Measurements from ENCODE around the gene LAMP2.
"Not testable (repeated sequence)": the region's sequence is repeated elsewhere in the genome, so short reads cannot be mapped to it uniquely, and the experiment has no call there.

LAMP2 gene

DNA sequence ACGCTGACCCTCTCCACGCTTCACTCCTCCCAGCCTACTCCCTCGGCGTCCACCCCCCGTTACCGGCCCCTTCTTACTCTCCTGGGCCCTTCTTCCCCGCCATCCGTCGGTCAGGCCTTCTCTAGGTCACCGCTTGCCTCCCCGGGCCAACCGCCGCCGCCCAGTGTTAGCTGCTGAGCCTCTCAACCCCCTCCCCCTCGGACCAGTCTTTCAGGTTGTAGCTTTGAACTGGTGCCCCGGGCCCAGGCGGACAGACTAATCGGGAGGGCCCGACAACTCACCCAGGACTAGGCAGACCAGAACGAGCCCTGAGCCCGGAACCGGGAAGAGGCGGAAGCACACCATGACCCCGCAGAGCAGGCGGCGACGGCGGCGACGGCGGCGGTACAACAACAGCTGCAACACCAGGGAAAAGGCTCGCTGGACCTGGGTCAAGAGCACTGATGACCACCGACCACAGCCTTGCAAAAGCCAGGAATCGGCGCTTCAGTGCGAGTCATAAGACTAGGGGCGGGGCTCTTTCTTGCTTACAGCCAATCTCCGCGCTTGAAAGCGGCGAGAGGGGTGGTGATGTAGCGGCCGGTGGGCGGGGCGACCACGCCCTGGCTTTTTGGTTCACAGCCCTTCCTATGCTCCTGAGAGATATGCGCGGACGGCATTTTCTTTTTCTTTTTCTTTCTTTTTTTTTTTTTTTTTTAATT is at the start of gene LAMP2:
TSS of gene LAMP2 (minus strand) at position 472 of the 701 bp plus-strand sequence. CDS start at position 345, 127 bp downstream.
- TF ChIP-seq GATA1 (IDR thresholded peaks at IDR 0.05; ENCODE audit: low read depth, low read length) (no peak), POLR2A (IDR thresholded peaks at IDR 0.05; ENCODE audit: low read length) (peak; percentile 67)
- DNase-seq, result peak; percentile 89 to 91

DNA sequence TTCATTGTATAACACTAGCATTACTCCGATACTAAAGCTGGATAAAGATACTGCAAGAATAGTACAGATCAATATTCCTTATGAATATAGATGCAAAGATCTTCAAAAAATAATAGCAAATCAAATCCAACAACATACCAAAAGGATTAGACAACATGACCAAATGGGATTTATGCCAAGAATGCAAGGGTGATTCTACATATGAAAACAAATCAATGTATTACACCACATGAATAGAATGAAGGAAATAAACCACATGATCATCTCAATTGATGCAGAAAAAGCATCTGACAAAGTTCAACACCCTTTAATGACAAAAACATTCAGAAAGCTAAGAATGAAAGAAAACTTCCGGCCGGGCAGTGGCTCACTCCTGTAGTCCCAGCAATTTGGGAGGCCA is 48.8 kb upstream of the LAMP2 start:
- DNase-seq, result no peak
- TF ChIP-seq POLR2A (IDR thresholded peaks at IDR 0.05; ENCODE audit: low read length) (no peak), GATA1 (IDR thresholded peaks at IDR 0.05; ENCODE audit: low read depth, low read length) (no peak)

- peak; percentile 4 to 19 for DNase-seq
- TF ChIP-seq POLR2A (IDR thresholded peaks at IDR 0.05; ENCODE audit: low read length), result no peak
- TF ChIP-seq GATA1 (IDR thresholded peaks at IDR 0.05; ENCODE audit: low read depth, low read length), result no peak
These were observed 45.1 kb upstream of the LAMP2 start for GRCh38 chrX:120514236-120514635.

- DNase-seq, result no peak
- TF ChIP-seq GATA1 (IDR thresholded peaks at IDR 0.05; ENCODE audit: low read depth, low read length), result no peak
- TF ChIP-seq POLR2A (IDR thresholded peaks at IDR 0.05; ENCODE audit: low read length), result no peak
These were observed 43.5 kb upstream of the LAMP2 start for GRCh38 chrX:120512627-120513026.

- TF ChIP-seq POLR2A (IDR thresholded peaks at IDR 0.05; ENCODE audit: low read length), result no peak
- TF ChIP-seq GATA1 (IDR thresholded peaks at IDR 0.05; ENCODE audit: low read depth, low read length), result no peak
- no peak for DNase-seq
These were observed 43.1 kb upstream of the LAMP2 start for GRCh38 chrX:120512222-120512621.

DNA sequence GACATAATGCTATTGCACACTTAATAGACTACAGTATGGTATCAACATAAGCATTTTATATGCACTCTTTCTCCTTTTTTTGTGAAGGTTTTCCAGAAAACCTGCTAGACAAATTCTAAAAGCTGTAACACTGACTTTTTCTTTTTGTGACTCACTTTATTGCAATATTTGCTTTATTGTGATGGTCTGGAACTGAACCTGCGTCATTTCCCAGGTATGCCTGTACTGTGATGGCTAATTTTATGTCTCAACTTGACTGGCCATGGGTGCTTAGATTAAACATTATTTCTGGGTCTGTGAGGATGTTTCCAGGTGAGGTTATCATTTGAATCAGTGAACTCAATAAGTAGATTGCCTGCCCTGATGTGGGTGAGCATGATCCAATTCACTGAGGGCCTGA is 35.5 kb upstream of the LAMP2 start:
- DNase-seq, result no peak
- TF ChIP-seq GATA1 (IDR thresholded peaks at IDR 0.05; ENCODE audit: low read depth, low read length), result no peak
- TF ChIP-seq POLR2A (IDR thresholded peaks at IDR 0.05; ENCODE audit: low read length), result no peak

DNA sequence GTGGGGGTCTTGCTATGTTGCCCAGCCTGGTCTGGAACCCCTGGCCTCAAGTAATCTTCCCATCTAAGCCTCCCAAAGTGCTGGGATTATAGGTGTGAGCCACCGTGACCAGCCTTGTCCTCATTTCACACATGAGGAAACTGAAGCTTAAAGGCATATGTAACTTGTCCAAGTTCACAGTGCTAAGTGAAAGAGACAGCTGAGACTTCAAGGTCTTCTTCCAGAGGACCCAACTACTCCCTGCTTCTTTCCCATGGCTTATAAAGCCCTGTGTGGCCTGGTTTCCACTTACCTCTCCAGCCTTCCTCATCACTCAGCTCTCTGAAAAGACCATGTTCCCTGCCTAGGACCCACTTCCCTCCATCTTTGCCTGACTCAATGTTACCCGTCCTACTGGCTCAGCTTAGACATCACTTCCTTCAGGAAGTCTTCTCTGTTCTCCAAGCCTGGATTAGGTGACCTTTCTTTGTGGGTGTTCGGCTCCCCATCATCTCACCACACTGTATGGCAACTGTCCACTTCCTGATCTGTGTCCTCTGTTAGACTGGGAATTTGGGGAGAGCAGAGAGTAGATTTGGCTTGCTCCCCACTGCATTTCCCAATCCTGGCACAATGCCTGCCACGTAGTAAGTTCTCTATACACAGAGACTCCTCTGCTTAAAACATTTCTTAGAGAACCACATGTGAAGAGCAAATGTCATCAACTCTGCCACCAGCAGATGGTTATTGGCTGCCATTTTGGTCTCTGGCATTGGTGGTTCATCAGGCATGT is 30.4 kb upstream of the LAMP2 start:
- TF ChIP-seq GATA1 (IDR thresholded peaks at IDR 0.05; ENCODE audit: low read depth, low read length), result no peak
- no peak for TF ChIP-seq POLR2A (IDR thresholded peaks at IDR 0.05; ENCODE audit: low read length)
- no peak for DNase-seq

DNA sequence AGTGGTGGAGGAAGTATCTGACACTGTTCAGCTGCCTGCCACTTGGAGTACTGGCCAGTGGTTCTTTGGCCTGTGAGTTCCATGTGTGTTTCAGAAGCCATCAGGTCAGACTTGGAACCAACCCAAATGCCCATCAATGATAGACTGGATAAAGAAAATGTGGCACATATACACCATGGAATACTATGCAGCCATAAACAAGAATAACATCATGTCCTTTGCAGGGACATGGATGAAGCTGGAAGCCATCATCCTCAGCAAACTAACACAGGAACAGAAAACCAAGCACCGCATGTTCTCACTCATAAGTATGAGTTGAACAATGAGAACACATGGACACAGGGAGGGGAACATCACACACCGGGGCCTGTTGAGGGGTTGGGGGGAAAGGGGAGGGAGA is 21.0 kb upstream of the LAMP2 start:
- not testable (repeated sequence) for DNase-seq

DNA sequence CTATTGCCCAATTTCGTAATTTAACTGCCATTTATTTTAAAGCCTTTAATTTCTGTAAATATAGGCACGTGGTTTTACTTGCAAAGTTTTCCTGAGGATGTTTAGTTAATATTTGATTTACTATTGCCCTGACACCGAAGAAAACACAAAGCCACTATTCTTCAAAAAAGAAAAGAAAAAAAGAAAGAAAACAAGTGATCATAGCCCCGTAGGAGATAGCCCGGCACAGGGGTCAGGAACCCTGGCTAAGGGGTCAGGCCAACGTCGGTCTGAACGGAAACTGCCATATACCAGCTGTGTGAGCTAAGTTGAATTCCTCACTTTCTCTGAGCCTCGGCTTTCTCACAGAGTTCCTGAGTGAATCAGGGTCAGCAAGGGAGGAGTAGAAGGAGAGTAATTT is 17.7 kb upstream of the LAMP2 start:
- no peak for TF ChIP-seq POLR2A (IDR thresholded peaks at IDR 0.05; ENCODE audit: low read length)
- TF ChIP-seq GATA1 (IDR thresholded peaks at IDR 0.05; ENCODE audit: low read depth, low read length), result no peak
- DNase-seq, result no peak

DNA sequence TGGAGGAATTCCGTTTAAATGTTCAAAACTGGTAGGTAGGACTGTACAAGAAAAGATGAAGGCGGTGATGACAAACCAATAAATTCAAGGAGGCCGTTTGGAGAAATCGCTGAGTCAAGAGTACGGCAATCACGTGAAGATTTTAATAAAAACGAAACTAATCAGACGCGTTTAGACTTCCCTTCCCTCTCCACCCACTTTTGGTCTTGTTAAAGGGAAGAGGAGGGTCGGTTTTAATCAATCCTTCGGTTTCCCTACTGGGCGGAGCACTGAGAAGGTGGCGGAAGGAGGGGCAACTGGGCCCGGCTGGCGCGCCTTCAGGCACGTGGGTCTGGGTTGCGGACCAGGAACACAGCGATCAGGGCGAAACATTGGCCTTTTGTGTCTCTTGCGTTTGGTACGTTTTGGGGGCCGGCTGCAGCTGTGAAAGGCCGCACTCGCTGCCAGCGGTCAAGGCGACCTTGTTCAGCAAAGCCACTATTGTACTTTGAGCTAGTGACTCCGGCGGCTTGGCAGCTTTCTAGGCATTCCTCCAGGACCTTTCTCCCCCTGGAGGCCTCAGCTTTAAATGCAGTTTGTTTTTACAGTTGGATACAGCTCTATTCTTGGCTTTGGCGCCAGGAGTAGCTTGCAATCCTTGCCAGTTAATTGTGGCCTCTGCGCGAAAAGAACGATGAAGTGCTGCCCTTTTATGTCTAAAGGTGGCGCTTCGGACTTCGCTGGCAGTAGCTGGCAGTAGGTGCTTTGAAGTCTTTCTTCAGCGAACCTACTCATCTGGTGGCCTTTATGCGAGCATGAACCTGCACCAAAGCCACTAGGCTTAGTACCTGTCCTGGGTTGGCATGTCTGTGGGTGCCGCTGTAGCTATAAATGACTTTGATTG is 16.8 kb upstream of the LAMP2 start:
- TF ChIP-seq POLR2A (IDR thresholded peaks at IDR 0.05; ENCODE audit: low read length) (peak; percentile 49), GATA1 (IDR thresholded peaks at IDR 0.05; ENCODE audit: low read depth, low read length) (no peak)
- peak; percentile 88 for DNase-seq

DNA sequence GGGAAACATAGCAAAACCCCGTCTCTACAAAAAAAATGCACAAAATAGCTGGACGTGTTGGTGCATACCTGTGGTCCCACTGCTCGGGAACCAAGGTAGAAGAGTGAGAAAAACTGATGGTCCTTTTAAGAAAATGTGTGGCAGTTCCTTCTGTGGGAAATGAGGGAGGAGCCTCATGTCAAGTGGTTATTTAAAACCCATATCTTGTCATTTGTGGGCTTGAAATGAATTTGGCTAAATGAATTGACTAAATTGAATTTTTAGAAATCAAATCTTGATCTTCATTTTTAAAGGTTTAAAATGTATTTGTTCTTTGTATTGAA is 16.2 kb upstream of the LAMP2 start:
- DNase-seq, result no peak
- TF ChIP-seq GATA1 (IDR thresholded peaks at IDR 0.05; ENCODE audit: low read depth, low read length) (no peak), POLR2A (IDR thresholded peaks at IDR 0.05; ENCODE audit: low read length) (no peak)

DNA sequence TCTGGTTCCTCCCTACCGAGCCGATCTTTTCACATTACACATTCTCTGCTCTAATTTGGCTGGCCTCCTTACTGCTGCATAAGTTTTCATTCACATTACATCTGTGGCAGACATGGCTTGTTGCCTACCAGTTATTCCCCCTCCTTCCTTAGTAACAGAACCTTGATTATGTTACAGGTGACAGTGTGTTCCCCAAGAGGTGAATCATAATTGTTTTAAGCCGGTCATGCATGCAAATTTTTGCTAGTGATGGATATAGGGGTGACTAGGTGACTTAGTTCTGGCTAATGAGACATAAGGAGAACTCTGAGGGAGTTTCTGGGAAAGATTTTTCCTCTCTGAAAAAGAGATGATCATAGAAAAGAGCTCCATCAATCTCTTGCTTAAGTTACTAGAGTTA is 8.4 kb upstream of the LAMP2 start:
- TF ChIP-seq GATA1 (IDR thresholded peaks at IDR 0.05; ENCODE audit: low read depth, low read length), result no peak
- TF ChIP-seq POLR2A (IDR thresholded peaks at IDR 0.05; ENCODE audit: low read length), result no peak
- no peak for DNase-seq

- TF ChIP-seq POLR2A (IDR thresholded peaks at IDR 0.05; ENCODE audit: low read length), result no peak
- TF ChIP-seq GATA1 (IDR thresholded peaks at IDR 0.05; ENCODE audit: low read depth, low read length), result no peak
- DNase-seq, result no peak
These were observed 7.6 kb upstream of the LAMP2 start for GRCh38 chrX:120476714-120477113.

DNA sequence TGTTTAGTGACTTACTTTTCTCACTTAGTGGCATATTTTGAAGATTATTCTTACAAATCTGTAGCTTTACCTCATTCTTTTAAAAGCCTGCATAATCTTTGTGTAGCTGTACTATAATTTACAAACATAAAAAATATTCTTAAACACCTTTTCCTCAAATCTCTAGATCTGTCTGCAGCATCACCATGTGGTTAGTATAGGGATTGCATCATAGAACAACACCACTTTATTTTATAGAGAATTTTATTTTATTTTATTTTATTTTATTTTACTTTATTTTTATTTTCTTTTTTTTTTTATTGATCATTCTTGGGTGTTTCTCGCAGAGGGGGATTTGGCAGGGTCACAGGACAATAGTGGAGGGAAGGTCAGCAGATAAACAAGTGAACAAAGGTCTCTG is 6.4 kb upstream of the LAMP2 start:
- DNase-seq, result peak; percentile 2 to 38
